Endodermal cell (in vitro differentiated cells): ENCODE data around the gene STC2. TPM values are rescaled to one million over a fixed set of nuclear protein-coding genes. Genes with fewer than 3 reads are reported as not detected.
A peak's percentile ranks its signal among the peaks of the same experiment; 100 is the strongest.

ENCODE experiments used
- DNase-seq: peaks from one replicate; pipeline ENCODE4 v3.0.0-alpha.2; 2017
- H3K27ac ChIP-seq: 2 replicates; pipeline ENCODE4 v1.5.1; 2013; ENCODE audit warnings: mild to moderate bottlenecking, low read depth, low read length, moderate library complexity
- H3K27me3 ChIP-seq: 2 replicates; pipeline ENCODE4 v1.6.1; 2013; ENCODE audit warnings: mild to moderate bottlenecking, low read length, moderate library complexity; ENCODE audit not compliant: insufficient read depth, control insufficient read depth, poor library complexity, severe bottlenecking
- H3K36me3 ChIP-seq: 2 replicates; pipeline ENCODE4 v1.7.0; 2013; ENCODE audit warnings: mild to moderate bottlenecking, low read length, moderate library complexity; ENCODE audit not compliant: control insufficient read depth, insufficient read depth
- H3K4me1 ChIP-seq: one replicate; pipeline ENCODE4 v1.7.0; 2013; ENCODE audit warnings: low read length; ENCODE audit not compliant: control insufficient read depth, insufficient read depth
- H3K4me3 ChIP-seq: 2 replicates; pipeline ENCODE4 v1.5.1; 2013; ENCODE audit warnings: mild to moderate bottlenecking, low read length, moderate library complexity
- H3K9ac ChIP-seq: 2 replicates; pipeline ENCODE4 v1.6.1; 2013; ENCODE audit warnings: mild to moderate bottlenecking, low read length, moderate library complexity; ENCODE audit not compliant: poor library complexity, severe bottlenecking; ENCODE audit errors: extremely low read depth
- H3K9me3 ChIP-seq: 2 replicates; pipeline ENCODE4 v1.6.1; 2013; ENCODE audit warnings: mild to moderate bottlenecking, low read length, moderate library complexity; ENCODE audit not compliant: control insufficient read depth
- H3K27ac Mint-ChIP-seq: 2 replicates; pipeline ENCODE4 v1.8.0; 2020; ENCODE audit warnings: mixed read lengths
- H3K27me3 Mint-ChIP-seq: 2 replicates; pipeline ENCODE4 v1.8.0; 2021; ENCODE audit warnings: mild to moderate bottlenecking, mixed read lengths; ENCODE audit not compliant: insufficient read depth
- H3K36me3 Mint-ChIP-seq: 2 replicates; pipeline ENCODE4 v1.8.0; 2020; ENCODE audit warnings: low read depth, mixed read lengths
- H3K4me1 Mint-ChIP-seq: 2 replicates; pipeline ENCODE4 v1.8.0; 2020; ENCODE audit warnings: mixed read lengths
- H3K4me3 Mint-ChIP-seq: 2 replicates; pipeline ENCODE4 v1.8.0; 2020; ENCODE audit warnings: mild to moderate bottlenecking, moderate library complexity, mixed read lengths
- H3K9me3 Mint-ChIP-seq: 2 replicates; pipeline ENCODE4 v1.8.0; 2020; ENCODE audit warnings: mild to moderate bottlenecking, mixed read lengths
- WGBS, 2 experiments: methylation state at CpG; one replicate each; pipeline versions ENCODE4 v1.1.5 to v1.1.7; 2013; ENCODE audit warnings: missing lambda C conversion rate in 2 of 2, mixed read lengths in 1 of 2; ENCODE audit not compliant: insufficient coverage in 1 of 2, insufficient read length in 1 of 2; 5-methylcytosine and 5-hydroxymethylcytosine counted together
- total RNA-seq, 2 donors: library from RNA; stranded (reverse); fragmentation: NEBNext Ultra II Directional in 1 of 2; extraction: Animal tissue kit (Norgen Biotek cat#: 25700) in 1 of 2; gene quantifications; 2 replicates in 1 of 2; 3 replicates in 1 of 2; pipeline ENCODE4 v1.2.1, GENCODE V29; 2021
- TF ChIP-seq, protein P1 (sequence below): fragments of 200-600 bp; sonication (generic); conservative IDR thresholded peaks from 2 replicates; pipeline ENCODE4 v1.5.0; 2021; ENCODE audit warnings: antibody characterized with exemption, mild to moderate bottlenecking

STC2 gene
- total RNA-seq, 2 donors from 2014 or later, result 4.6 to 4.8 TPM

DNA sequence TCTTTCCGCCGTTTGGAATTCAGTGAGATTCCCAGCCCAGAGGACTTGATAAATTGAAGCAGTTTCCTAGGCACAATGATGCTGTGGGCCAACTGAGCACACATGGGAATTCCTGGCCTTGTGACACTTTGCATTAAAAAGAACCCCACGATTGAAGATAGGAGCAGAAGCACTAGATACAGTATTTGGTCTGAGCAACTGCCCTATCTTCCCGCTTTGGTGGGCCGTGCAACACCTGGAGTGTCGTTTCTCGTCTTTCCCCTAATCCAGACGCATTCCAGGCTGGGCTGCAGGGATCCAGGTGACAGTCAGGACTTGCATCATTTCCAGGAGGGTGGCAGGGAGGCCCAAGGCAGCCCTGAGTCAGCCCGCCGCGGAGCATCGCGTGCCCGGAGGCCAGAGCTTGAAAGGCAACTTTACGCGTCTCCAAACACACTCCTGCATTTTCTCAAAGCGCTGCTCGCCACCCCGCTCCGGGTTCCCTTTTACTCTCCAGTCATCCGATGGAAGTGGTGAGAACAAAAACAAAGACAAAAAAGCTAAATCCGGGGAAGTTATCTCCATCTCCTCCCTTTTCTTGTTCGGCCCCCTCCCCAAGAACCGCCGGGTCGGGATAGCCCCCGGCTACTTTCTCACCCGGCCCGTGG is 753 bp upstream of the STC2 start:
- H3K4me3 Mint-ChIP-seq, result peak overlapping the region; percentile 64
- H3K36me3 Mint-ChIP-seq, result no peaks in the 10 kb centered on the region
- peak overlapping the region; percentile 92 for H3K27ac Mint-ChIP-seq
- peaks cover 72% of the 10 kb centered on the region for H3K27me3 Mint-ChIP-seq
- Histone ChIP-seq H3K9ac (peak overlapping the region; percentile 70), H3K4me1 (no peaks in the 10 kb centered on the region), H3K36me3 (no peaks in the 10 kb centered on the region), H3K9me3 (no peaks in the 10 kb centered on the region), H3K27ac (no peak overlapping the region), H3K4me3 (peak overlapping the region; percentile 77), H3K27me3 (peaks cover 73% of the 10 kb centered on the region)
- peaks cover 15% of the 10 kb centered on the region for H3K4me1 Mint-ChIP-seq
- TF ChIP-seq, protein P1, sequence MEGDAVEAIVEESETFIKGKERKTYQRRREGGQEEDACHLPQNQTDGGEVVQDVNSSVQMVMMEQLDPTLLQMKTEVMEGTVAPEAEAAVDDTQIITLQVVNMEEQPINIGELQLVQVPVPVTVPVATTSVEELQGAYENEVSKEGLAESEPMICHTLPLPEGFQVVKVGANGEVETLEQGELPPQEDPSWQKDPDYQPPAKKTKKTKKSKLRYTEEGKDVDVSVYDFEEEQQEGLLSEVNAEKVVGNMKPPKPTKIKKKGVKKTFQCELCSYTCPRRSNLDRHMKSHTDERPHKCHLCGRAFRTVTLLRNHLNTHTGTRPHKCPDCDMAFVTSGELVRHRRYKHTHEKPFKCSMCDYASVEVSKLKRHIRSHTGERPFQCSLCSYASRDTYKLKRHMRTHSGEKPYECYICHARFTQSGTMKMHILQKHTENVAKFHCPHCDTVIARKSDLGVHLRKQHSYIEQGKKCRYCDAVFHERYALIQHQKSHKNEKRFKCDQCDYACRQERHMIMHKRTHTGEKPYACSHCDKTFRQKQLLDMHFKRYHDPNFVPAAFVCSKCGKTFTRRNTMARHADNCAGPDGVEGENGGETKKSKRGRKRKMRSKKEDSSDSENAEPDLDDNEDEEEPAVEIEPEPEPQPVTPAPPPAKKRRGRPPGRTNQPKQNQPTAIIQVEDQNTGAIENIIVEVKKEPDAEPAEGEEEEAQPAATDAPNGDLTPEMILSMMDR, result peak; percentile 1
- DNase-seq, result peak; percentile 90
- no peaks in the 10 kb centered on the region for H3K9me3 Mint-ChIP-seq
- 1% methylated on average over 15 to 29 of the region's 29 CpGs for WGBS, 2 experiments

DNA sequence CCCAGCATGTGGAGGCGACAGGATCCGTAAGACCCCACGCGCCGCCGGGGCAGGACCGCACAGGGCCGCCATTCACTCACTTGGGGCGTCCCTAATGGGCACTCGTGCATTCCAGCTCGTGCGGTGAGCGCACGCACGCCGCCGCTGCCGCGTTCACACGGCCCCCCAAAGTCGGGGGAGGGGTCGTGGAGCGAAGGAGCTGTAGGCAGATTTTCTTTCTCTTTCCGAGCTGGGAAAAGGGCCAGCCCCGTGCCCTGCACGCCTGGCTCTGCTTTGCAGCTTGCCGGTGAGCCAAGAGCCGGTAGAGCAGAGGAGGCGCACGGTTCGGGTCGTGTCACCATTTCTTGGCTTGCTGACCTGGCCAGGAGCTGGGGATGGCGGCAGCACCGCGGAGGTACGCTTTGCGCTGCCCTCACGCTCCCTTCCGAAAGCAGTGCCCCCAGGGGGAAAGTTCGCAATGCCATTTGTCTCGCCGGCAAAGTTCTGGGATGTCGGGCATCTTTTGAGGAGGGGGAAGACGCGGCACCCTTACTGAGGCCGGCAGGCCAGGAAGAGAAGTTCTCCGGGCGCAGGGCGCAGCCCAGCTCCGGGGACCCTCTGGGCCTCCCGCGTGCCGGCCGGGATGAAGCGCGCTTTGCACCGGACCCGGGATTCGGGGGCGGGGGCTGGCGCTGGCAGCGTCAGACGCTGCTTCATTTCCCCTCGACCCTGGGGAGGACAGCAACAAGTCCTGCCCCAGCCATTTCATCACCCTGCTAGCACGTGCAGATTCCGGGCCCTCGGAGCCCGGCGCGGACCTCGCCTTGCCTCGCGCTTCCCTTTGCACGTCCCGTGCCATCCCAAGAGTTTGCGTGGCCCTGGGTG is 898 bp downstream of the STC2 start:
- Histone ChIP-seq H3K27ac (no peak overlapping the region), H3K9ac (peak overlapping the region; percentile 25), H3K36me3 (no peaks in the 10 kb centered on the region), H3K9me3 (no peaks in the 10 kb centered on the region), H3K4me1 (no peaks in the 10 kb centered on the region), H3K27me3 (peaks cover 73% of the 10 kb centered on the region), H3K4me3 (peak overlapping the region; percentile 77)
- TF ChIP-seq, protein P1, result no peak
- 0 to 1% methylated on average over 34 to 76 of the region's 76 CpGs for WGBS, 2 experiments
- Mint-ChIP-seq H3K27ac (peak overlapping the region; percentile 82), H3K27me3 (peaks cover 75% of the 10 kb centered on the region), H3K9me3 (no peaks in the 10 kb centered on the region), H3K36me3 (no peaks in the 10 kb centered on the region), H3K4me3 (peak overlapping the region; percentile 64), H3K4me1 (peaks cover 15% of the 10 kb centered on the region)
- DNase-seq, result peak; percentile 82

DNA sequence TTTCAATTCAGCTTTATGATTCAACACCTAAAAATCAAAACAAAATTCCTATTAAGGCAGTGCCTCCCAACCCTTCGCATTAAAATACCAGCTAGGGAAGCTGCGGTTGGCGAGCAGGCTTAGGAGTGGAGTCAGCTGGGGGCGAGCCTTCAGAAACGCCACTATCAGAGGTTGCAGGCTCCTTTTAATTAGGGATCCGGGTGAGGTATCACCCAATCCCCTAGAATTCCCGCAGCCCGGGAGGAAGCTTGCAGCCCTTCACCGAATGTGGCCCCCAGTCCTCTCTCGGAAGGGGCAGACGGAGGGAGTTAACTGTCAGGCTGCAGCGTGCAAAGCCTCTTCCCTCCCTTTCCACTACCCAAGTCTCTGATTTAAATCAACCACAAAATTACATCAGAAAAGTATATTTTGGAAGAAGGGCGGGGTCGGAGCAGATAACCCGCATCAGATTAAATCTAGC is 1.7 kb downstream of the STC2 start:
- no peaks in the 10 kb centered on the region for H3K4me1 ChIP-seq
- peaks cover 68% of the 10 kb centered on the region for H3K27me3 Mint-ChIP-seq
- H3K36me3 Mint-ChIP-seq, result no peaks in the 10 kb centered on the region
- peaks cover 70% of the 10 kb centered on the region for H3K27me3 ChIP-seq
- no peak overlapping the region for H3K27ac ChIP-seq
- peak; percentile 60 for DNase-seq
- WGBS, 2 experiments, result 6 to 9% methylated on average over 7 to 15 of the region's 15 CpGs
- no peaks in the 10 kb centered on the region for H3K36me3 ChIP-seq
- no peaks in the 10 kb centered on the region for H3K9me3 ChIP-seq
- no peaks in the 10 kb centered on the region for H3K9me3 Mint-ChIP-seq
- H3K4me3 Mint-ChIP-seq, result peak overlapping the region; percentile 64
- H3K4me1 Mint-ChIP-seq, result peaks cover 15% of the 10 kb centered on the region
- peak overlapping the region; percentile 77 for H3K4me3 ChIP-seq
- H3K27ac Mint-ChIP-seq, result no peak overlapping the region
- H3K9ac ChIP-seq, result peak overlapping the region; percentile 25
- TF ChIP-seq, protein P1, result no peak
